ENCODE measurements around the gene MAD2L1.

GRCh38 chr4:120109406-120109805 is 42.8 kb upstream of the MAD2L1 start:
- TF ChIP-seq CTCF (IDR thresholded peaks at IDR 0.05; ENCODE audit: low read length) (no peak), EZH2 (IDR thresholded peaks at IDR 0.05; ENCODE audit: borderline replicate concordance, low read length) (no peak)

Data from OCI-LY1 (cell line).